ENCODE results near the gene HYKK. TPM values are rescaled to one million over a fixed set of nuclear protein-coding genes. Genes with fewer than 3 reads are reported as not detected.
"Not testable (repeated sequence)": the region's sequence is repeated elsewhere in the genome, so short reads cannot be mapped to it uniquely, and the experiment has no call there.

The HYKK gene
- total RNA-seq, 1 experiment from 2014 or later, result 3.1 TPM

- DNase-seq (ENCODE audit: low spot score) (no peak), ATAC-seq (no peak)
- Mint-ChIP-seq H3K27me3 (ENCODE audit: low read depth) (peaks cover 30% of the 10 kb centered on the region), H3K9me3 (peaks cover 14% of the 10 kb centered on the region), H3K4me3 (no peak overlapping the region), H3K27ac (no peak overlapping the region), H3K4me1 (peaks cover 7% of the 10 kb centered on the region), H3K36me3 (no peaks in the 10 kb centered on the region)
- POLR2A ChIA-PET, result no interaction called here
- CTCF ChIA-PET, result no interaction called here
- TF ChIP-seq FOXK1 (CRISPR knock-in tag; IDR thresholded peaks at IDR 0.05) (no peak), ERG (CRISPR knock-in tag; IDR thresholded peaks at IDR 0.05) (no peak), ZNF281 (CRISPR knock-in tag; IDR thresholded peaks at IDR 0.05) (no peak), ZNF416 (CRISPR knock-in tag; IDR thresholded peaks at IDR 0.05) (no peak), TP53 (CRISPR knock-in tag; IDR thresholded peaks at IDR 0.05) (no peak), NFYB (CRISPR knock-in tag; conservative IDR thresholded peaks at IDR 0.05; ENCODE audit: low read depth) (no peak), HMGA2 (CRISPR knock-in tag; IDR thresholded peaks at IDR 0.05) (no peak)
- TF ChIP-seq, protein P1, sequence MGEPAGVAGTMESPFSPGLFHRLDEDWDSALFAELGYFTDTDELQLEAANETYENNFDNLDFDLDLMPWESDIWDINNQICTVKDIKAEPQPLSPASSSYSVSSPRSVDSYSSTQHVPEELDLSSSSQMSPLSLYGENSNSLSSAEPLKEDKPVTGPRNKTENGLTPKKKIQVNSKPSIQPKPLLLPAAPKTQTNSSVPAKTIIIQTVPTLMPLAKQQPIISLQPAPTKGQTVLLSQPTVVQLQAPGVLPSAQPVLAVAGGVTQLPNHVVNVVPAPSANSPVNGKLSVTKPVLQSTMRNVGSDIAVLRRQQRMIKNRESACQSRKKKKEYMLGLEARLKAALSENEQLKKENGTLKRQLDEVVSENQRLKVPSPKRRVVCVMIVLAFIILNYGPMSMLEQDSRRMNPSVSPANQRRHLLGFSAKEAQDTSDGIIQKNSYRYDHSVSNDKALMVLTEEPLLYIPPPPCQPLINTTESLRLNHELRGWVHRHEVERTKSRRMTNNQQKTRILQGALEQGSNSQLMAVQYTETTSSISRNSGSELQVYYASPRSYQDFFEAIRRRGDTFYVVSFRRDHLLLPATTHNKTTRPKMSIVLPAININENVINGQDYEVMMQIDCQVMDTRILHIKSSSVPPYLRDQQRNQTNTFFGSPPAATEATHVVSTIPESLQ (CRISPR knock-in tag; IDR thresholded peaks at IDR 0.05), result no peak
- TF ChIP-seq, protein P2, sequence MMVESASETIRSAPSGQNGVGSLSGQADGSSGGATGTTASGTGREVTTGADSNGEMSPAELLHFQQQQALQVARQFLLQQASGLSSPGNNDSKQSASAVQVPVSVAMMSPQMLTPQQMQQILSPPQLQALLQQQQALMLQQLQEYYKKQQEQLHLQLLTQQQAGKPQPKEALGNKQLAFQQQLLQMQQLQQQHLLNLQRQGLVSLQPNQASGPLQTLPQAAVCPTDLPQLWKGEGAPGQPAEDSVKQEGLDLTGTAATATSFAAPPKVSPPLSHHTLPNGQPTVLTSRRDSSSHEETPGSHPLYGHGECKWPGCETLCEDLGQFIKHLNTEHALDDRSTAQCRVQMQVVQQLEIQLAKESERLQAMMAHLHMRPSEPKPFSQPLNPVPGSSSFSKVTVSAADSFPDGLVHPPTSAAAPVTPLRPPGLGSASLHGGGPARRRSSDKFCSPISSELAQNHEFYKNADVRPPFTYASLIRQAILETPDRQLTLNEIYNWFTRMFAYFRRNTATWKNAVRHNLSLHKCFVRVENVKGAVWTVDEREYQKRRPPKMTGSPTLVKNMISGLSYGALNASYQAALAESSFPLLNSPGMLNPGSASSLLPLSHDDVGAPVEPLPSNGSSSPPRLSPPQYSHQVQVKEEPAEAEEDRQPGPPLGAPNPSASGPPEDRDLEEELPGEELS (CRISPR knock-in tag; IDR thresholded peaks at IDR 0.05), result no peak
- TF ChIP-seq, protein P3, sequence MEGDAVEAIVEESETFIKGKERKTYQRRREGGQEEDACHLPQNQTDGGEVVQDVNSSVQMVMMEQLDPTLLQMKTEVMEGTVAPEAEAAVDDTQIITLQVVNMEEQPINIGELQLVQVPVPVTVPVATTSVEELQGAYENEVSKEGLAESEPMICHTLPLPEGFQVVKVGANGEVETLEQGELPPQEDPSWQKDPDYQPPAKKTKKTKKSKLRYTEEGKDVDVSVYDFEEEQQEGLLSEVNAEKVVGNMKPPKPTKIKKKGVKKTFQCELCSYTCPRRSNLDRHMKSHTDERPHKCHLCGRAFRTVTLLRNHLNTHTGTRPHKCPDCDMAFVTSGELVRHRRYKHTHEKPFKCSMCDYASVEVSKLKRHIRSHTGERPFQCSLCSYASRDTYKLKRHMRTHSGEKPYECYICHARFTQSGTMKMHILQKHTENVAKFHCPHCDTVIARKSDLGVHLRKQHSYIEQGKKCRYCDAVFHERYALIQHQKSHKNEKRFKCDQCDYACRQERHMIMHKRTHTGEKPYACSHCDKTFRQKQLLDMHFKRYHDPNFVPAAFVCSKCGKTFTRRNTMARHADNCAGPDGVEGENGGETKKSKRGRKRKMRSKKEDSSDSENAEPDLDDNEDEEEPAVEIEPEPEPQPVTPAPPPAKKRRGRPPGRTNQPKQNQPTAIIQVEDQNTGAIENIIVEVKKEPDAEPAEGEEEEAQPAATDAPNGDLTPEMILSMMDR (IDR thresholded peaks at IDR 0.05), result no peak
These were observed 2.4 kb downstream of the HYKK start for GRCh38 chr15:78509726-78510312.

DNA sequence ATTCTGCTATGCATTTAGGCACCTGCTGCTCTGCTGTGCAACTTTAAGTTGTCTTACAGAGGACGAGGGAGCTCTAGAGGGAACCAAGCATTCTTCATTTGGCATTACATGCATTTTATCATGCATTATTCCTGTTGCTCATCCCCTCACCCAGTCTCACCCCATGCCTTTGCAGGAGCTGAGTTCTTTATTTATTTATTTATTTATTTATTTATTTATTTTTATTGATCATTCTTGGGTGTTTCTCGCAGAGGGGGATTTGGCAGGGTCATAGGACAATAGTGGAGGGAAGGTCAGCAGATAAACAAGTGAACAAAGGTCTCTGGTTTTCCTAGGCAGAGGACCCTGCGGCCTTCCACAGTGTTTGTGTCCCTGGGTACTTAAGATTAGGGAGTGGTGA, 12.7 kb downstream of the HYKK start:
- POLR2A ChIA-PET; H3K27me3 Mint-ChIP-seq (ENCODE audit: low read depth); ATAC-seq; H3K4me3 Mint-ChIP-seq; CTCF ChIA-PET; DNase-seq (ENCODE audit: low spot score); H3K4me1 Mint-ChIP-seq; H3K27ac Mint-ChIP-seq: not testable (repeated sequence)
- peaks cover 33% of the 10 kb centered on the region for H3K9me3 Mint-ChIP-seq
- H3K36me3 Mint-ChIP-seq, result peaks cover 21% of the 10 kb centered on the region

GRCh38 chr15:78524230-78524629, 16.9 kb downstream of the HYKK start:
- Mint-ChIP-seq H3K4me1 (no peaks in the 10 kb centered on the region), H3K36me3 (peaks cover 35% of the 10 kb centered on the region), H3K27me3 (ENCODE audit: low read depth) (peaks cover 7% of the 10 kb centered on the region), H3K4me3 (no peak overlapping the region), H3K27ac (no peak overlapping the region), H3K9me3 (peaks cover 51% of the 10 kb centered on the region)
- DNase-seq (ENCODE audit: low spot score), result no peak
- POLR2A ChIA-PET, result no interaction called here
- ATAC-seq, result no peak
- TF ChIP-seq TP53 (CRISPR knock-in tag; IDR thresholded peaks at IDR 0.05), result no peak
- TF ChIP-seq MAX (CRISPR knock-in tag; IDR thresholded peaks at IDR 0.05), result no peak
- TF ChIP-seq, protein P4, sequence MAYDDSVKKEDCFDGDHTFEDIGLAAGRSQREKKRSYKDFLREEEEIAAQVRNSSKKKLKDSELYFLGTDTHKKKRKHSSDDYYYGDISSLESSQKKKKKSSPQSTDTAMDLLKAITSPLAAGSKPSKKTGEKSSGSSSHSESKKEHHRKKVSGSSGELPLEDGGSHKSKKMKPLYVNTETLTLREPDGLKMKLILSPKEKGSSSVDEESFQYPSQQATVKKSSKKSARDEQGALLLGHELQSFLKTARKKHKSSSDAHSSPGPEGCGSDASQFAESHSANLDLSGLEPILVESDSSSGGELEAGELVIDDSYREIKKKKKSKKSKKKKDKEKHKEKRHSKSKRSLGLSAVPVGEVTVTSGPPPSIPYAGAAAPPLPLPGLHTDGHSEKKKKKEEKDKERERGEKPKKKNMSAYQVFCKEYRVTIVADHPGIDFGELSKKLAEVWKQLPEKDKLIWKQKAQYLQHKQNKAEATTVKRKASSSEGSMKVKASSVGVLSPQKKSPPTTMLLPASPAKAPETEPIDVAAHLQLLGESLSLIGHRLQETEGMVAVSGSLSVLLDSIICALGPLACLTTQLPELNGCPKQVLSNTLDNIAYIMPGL (CRISPR knock-in tag; IDR thresholded peaks at IDR 0.05), result no peak
- TF ChIP-seq, protein P5, sequence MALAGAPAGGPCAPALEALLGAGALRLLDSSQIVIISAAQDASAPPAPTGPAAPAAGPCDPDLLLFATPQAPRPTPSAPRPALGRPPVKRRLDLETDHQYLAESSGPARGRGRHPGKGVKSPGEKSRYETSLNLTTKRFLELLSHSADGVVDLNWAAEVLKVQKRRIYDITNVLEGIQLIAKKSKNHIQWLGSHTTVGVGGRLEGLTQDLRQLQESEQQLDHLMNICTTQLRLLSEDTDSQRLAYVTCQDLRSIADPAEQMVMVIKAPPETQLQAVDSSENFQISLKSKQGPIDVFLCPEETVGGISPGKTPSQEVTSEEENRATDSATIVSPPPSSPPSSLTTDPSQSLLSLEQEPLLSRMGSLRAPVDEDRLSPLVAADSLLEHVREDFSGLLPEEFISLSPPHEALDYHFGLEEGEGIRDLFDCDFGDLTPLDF (CRISPR knock-in tag; IDR thresholded peaks at IDR 0.05), result no peak
- TF ChIP-seq ZNF281 (CRISPR knock-in tag; IDR thresholded peaks at IDR 0.05), result no peak
- TF ChIP-seq TCF7 (CRISPR knock-in tag; IDR thresholded peaks at IDR 0.05; ENCODE audit: low read depth), result no peak
- CTCF ChIA-PET, result no interaction called here

Data from WTC11 (cell line).